Measurements from ENCODE around the gene CCDC87. TPM values are rescaled to one million over a fixed set of nuclear protein-coding genes. Genes with fewer than 3 reads are reported as not detected.

Gene CCDC87
- total and polyA plus RNA-seq, 4 donors = 0.12 to 0.67 (median 0.22) TPM

DNA sequence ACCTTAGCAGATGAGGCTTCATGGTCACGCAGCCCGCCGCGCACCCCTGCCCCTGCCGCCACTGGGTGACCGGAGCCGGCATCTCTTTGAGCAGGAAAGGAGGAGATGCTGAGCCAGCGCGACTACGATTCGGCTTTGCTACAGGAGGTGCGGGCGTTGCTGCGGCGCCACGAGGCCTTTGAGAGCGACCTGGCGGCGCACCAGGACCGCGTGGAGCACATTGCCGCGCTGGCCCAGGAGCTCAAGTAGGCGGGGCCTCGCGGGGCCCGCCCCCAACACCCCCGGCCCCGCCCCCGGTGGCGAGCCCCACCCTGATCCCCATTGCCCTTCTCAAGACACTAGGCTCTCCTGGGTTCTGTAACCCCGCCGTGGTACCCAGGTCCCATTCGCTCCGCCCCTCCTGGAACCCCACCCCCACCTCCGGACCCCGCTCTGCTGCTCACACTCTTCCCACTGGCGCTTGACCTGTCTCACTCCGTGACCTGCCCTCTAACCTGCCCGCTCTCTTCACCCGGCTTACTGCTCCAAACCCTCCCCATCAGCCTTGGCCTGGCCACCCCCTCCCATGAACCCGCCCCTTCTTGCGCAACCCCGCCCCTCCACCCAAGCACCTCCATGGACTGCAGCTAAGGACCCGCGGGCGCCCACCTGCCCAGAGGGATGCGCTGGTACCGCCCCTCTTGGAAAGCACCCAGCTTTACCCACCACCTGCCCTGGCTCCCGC is 33.6 kb downstream of the CCDC87 start:
- no peak overlapping the region for H3K9ac ChIP-seq (ENCODE audit: insufficient read depth in 1 of 2, low read length in 2 of 2)
- H3K9me3 ChIP-seq (ENCODE audit: control insufficient read depth in 4 of 4, insufficient read depth in 3 of 4, low read length in 3 of 4) = no peaks in the 10 kb centered on the region
- peaks cover 0 to 15% (median 12%) of the 10 kb centered on the region in 3 donors for H3K27me3 ChIP-seq (ENCODE audit: control insufficient read depth in 3 of 3, insufficient read depth in 3 of 3, low read length in 2 of 3)
- no peak overlapping the region for H3K4me3 ChIP-seq
- TF ChIP-seq CTCF (IDR thresholded peaks at IDR 0.05; ENCODE audit: control extremely low read depth, extremely low read depth) = no peak
- 13 to 21% methylated on average over 45 to 50 of the region's 50 CpGs for WGBS, 2 donors
- peak in 1 of 3 donors; percentile 20 for DNase-seq
- H3K27ac ChIP-seq (ENCODE audit: low read depth in 1 of 2, low read length in 1 of 2) = no peak overlapping the region
- ATAC-seq (ENCODE audit: insufficient read depth, low FRiP score) = peak; percentile 20
- peaks cover 0 to 4% (median 0%) of the 10 kb centered on the region in 5 donors for H3K4me1 ChIP-seq (ENCODE audit: control insufficient read depth in 5 of 5, insufficient read depth in 5 of 5, low read length in 5 of 5)
- H3K36me3 ChIP-seq (ENCODE audit: control insufficient read depth in 4 of 4, insufficient read depth in 4 of 4, low read length in 4 of 4) = no peaks in the 10 kb centered on the region

DNA sequence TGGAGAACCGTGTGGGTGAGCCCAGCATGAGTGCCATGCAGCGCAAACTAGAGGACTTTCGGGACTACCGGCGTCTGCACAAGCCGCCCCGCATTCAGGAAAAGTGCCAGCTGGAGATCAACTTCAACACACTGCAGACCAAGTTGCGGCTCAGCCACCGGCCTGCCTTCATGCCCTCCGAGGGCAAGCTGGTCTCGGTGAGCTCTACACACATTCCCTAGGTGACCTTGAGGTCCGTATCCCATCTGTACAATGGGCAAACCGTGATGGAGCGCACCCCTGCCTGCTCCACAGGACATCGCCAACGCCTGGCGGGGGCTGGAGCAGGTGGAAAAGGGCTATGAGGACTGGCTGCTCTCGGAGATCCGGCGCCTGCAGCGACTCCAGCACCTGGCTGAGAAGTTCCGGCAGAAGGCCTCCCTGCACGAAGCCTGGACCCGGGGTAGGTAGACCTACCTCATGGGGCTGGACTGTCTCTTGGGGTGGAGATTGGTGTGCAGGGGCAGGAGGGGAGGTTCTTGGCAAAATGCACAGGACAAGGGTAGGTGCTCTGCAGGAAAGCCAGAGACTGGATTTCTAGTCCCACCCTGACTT is 35.0 kb downstream of the CCDC87 start:
- no peaks in the 10 kb centered on the region for H3K36me3 ChIP-seq (ENCODE audit: control insufficient read depth in 4 of 4, insufficient read depth in 4 of 4, low read length in 4 of 4)
- H3K4me3 ChIP-seq = no peak overlapping the region
- ATAC-seq (ENCODE audit: insufficient read depth, low FRiP score) (no peak), DNase-seq (no peak)
- H3K9ac ChIP-seq (ENCODE audit: insufficient read depth in 1 of 2, low read length in 2 of 2) = no peak overlapping the region
- peaks cover 0 to 15% (median 12%) of the 10 kb centered on the region in 3 donors for H3K27me3 ChIP-seq (ENCODE audit: control insufficient read depth in 3 of 3, insufficient read depth in 3 of 3, low read length in 2 of 3)
- no peaks in the 10 kb centered on the region for H3K9me3 ChIP-seq (ENCODE audit: control insufficient read depth in 4 of 4, insufficient read depth in 3 of 4, low read length in 3 of 4)
- peaks cover 0 to 4% (median 0%) of the 10 kb centered on the region in 5 donors for H3K4me1 ChIP-seq (ENCODE audit: control insufficient read depth in 5 of 5, insufficient read depth in 5 of 5, low read length in 5 of 5)
- 93 to 94% methylated on average over 24 of the region's 24 CpGs for WGBS, 2 donors
- H3K27ac ChIP-seq (ENCODE audit: low read depth in 1 of 2, low read length in 1 of 2) = no peak overlapping the region
- no peak for TF ChIP-seq CTCF (IDR thresholded peaks at IDR 0.05; ENCODE audit: control extremely low read depth, extremely low read depth)

DNA sequence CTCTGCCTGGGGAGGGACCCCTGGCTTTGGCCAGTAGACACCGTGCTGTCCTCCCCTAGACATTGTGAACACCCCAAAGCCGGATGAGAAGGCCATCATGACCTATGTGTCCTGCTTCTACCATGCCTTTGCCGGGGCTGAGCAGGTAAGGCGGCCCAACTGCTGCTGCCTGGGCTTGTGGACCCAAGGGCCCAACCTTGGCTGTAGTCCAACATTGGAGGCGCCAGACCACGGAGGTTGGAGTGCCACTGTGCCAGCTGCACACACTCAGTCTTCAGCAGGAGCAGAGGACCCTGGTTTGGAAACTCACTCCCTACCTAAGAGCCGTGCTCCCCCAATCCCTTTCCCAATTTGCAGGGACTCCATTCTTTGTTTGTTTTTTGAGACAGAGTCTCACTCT is 36.8 kb downstream of the CCDC87 start:
- Histone ChIP-seq H3K4me3 (no peak overlapping the region), H3K4me1 (ENCODE audit: control insufficient read depth in 5 of 5, insufficient read depth in 5 of 5, low read length in 5 of 5) (peaks cover 0 to 4% (median 0%) of the 10 kb centered on the region in 5 donors), H3K9me3 (ENCODE audit: control insufficient read depth in 4 of 4, insufficient read depth in 3 of 4, low read length in 3 of 4) (no peaks in the 10 kb centered on the region), H3K27ac (ENCODE audit: low read depth in 1 of 2, low read length in 1 of 2) (no peak overlapping the region), H3K27me3 (ENCODE audit: control insufficient read depth in 3 of 3, insufficient read depth in 3 of 3, low read length in 2 of 3) (peaks cover 0 to 15% (median 12%) of the 10 kb centered on the region in 3 donors), H3K9ac (ENCODE audit: insufficient read depth in 1 of 2, low read length in 2 of 2) (no peak overlapping the region), H3K36me3 (ENCODE audit: control insufficient read depth in 4 of 4, insufficient read depth in 4 of 4, low read length in 4 of 4) (no peaks in the 10 kb centered on the region)
- DNase-seq = no peak
- no peak for ATAC-seq (ENCODE audit: insufficient read depth, low FRiP score)
- WGBS, 2 donors = 81 to 87% methylated on average over 7 of the region's 7 CpGs
- TF ChIP-seq CTCF (IDR thresholded peaks at IDR 0.05; ENCODE audit: control extremely low read depth, extremely low read depth) = no peak

Data from lung (tissue), 12 donors.